Activated CD4-positive, alpha-beta T cell treated with anti-CD3 and anti-CD28 coated beads for 24 hours (primary cell): ENCODE results near the gene SPRED1.
"Not testable (repeated sequence)": the region's sequence is repeated elsewhere in the genome, so short reads cannot be mapped to it uniquely, and the experiment has no call there.

ENCODE experiments used
- DNase-seq, 2 donors: peaks; one replicate each; pipeline ENCODE4 v3.0.0-alpha.2; 2020; ENCODE audit warnings: low read depth in 2 of 2

The SPRED1 gene

GRCh38 chr15:38231436-38231835, 21.2 kb upstream of the SPRED1 start:
- DNase-seq, result no peak

GRCh38 chr15:38237021-38237420, 15.6 kb upstream of the SPRED1 start:
- DNase-seq, result not testable (repeated sequence)

- no peak for DNase-seq
These were observed 14.3 kb upstream of the SPRED1 start for GRCh38 chr15:38238311-38238710.

GRCh38 chr15:38242055-38242454, 10.6 kb upstream of the SPRED1 start:
- no peak for DNase-seq

- no peak for DNase-seq
These were observed 9.2 kb upstream of the SPRED1 start for GRCh38 chr15:38243278-38244055.

- no peak for DNase-seq
These were observed 5.3 kb upstream of the SPRED1 start for GRCh38 chr15:38247336-38247735.

- DNase-seq, result no peak
These were observed 730 bp downstream of the SPRED1 start for GRCh38 chr15:38253351-38253781.

- DNase-seq, result no peak
These were observed 1.6 kb downstream of the SPRED1 start for GRCh38 chr15:38254051-38254883.

- no peak for DNase-seq
These were observed 3.1 kb downstream of the SPRED1 start for GRCh38 chr15:38255690-38256089.

GRCh38 chr15:38257676-38258075, 5.0 kb downstream of the SPRED1 start:
- DNase-seq, result no peak

GRCh38 chr15:38259134-38259533, 6.5 kb downstream of the SPRED1 start:
- DNase-seq, result no peak

- no peak for DNase-seq
These were observed 7.4 kb downstream of the SPRED1 start for GRCh38 chr15:38260077-38260476.

- no peak for DNase-seq
These were observed 10.6 kb downstream of the SPRED1 start for GRCh38 chr15:38263251-38263650.

GRCh38 chr15:38263996-38264395, 11.4 kb downstream of the SPRED1 start:
- DNase-seq, result no peak

GRCh38 chr15:38266247-38266986, 13.8 kb downstream of the SPRED1 start:
- no peak for DNase-seq

- DNase-seq, result no peak
These were observed 14.9 kb downstream of the SPRED1 start for GRCh38 chr15:38267421-38268022.

GRCh38 chr15:38271144-38271543, 18.5 kb downstream of the SPRED1 start:
- DNase-seq, result no peak

GRCh38 chr15:38271895-38272294, 19.3 kb downstream of the SPRED1 start:
- no peak for DNase-seq

GRCh38 chr15:38272431-38272830, 19.8 kb downstream of the SPRED1 start:
- DNase-seq, result not testable (repeated sequence)

- no peak for DNase-seq
These were observed 21.5 kb downstream of the SPRED1 start for GRCh38 chr15:38274135-38274534.

GRCh38 chr15:38275959-38276358, 23.3 kb downstream of the SPRED1 start:
- DNase-seq, result no peak

- DNase-seq, result not testable (repeated sequence)
These were observed 24.6 kb downstream of the SPRED1 start for GRCh38 chr15:38277281-38277680.
